NCI-H187 treated with DMSO at 0.1 percent for 48 hours (cell line): Measurements from ENCODE around the gene BCAS4.

Experiments used
- DNase-seq: peaks from one replicate; lab custom pipeline; 2025; lab: John Stamatoyannopoulos, UW

The BCAS4 gene

GRCh38 chr20:50823319-50823718, 28.5 kb downstream of the BCAS4 start:
- DNase-seq = no peak

GRCh38 chr20:50824137-50824536, 29.3 kb downstream of the BCAS4 start:
- no peak for DNase-seq

- no peak for DNase-seq
Measured at GRCh38 chr20:50826121-50826520, 31.3 kb downstream of the BCAS4 start.

GRCh38 chr20:50828363-50829136, 33.7 kb downstream of the BCAS4 start:
- DNase-seq = no peak

- no peak for DNase-seq
Measured at GRCh38 chr20:50831622-50832021, 36.8 kb downstream of the BCAS4 start.

GRCh38 chr20:50834599-50835005, 39.7 kb downstream of the BCAS4 start:
- no peak for DNase-seq

- DNase-seq = no peak
Measured at GRCh38 chr20:50837532-50838321, 42.9 kb downstream of the BCAS4 start.

GRCh38 chr20:50838322-50838625, 43.4 kb downstream of the BCAS4 start:
- no peak for DNase-seq

GRCh38 chr20:50838707-50839385, 44.0 kb downstream of the BCAS4 start:
- DNase-seq = no peak

- no peak for DNase-seq
Measured at GRCh38 chr20:50842821-50843220, 48.0 kb downstream of the BCAS4 start.

GRCh38 chr20:50843331-50844276, 48.7 kb downstream of the BCAS4 start:
- no peak for DNase-seq

GRCh38 chr20:50844430-50845100, 49.7 kb downstream of the BCAS4 start:
- no peak for DNase-seq

GRCh38 chr20:50845566-50846215, 50.8 kb downstream of the BCAS4 start:
- no peak for DNase-seq

GRCh38 chr20:50848341-50848808, 53.5 kb downstream of the BCAS4 start:
- no peak for DNase-seq

GRCh38 chr20:50848846-50849673, 54.2 kb downstream of the BCAS4 start:
- no peak for DNase-seq

- DNase-seq = no peak
Measured at GRCh38 chr20:50850721-50851286, 55.9 kb downstream of the BCAS4 start.

GRCh38 chr20:50852085-50852484, 57.2 kb downstream of the BCAS4 start:
- DNase-seq = no peak

- DNase-seq = no peak
Measured at GRCh38 chr20:50854506-50855249, 59.8 kb downstream of the BCAS4 start.
